Endodermal cell (in vitro differentiated cells): ENCODE data around the gene KMT5B. TPM values are rescaled to one million over a fixed set of nuclear protein-coding genes. Genes with fewer than 3 reads are reported as not detected.

ENCODE experiments used
- DNase-seq: peaks from one replicate; pipeline ENCODE4 v3.0.0-alpha.2; 2017
- H3K27ac ChIP-seq: 2 replicates; pipeline ENCODE4 v1.5.1; 2013; ENCODE audit warnings: mild to moderate bottlenecking, low read depth, low read length, moderate library complexity
- H3K27me3 ChIP-seq: 2 replicates; pipeline ENCODE4 v1.6.1; 2013; ENCODE audit warnings: mild to moderate bottlenecking, low read length, moderate library complexity; ENCODE audit not compliant: insufficient read depth, control insufficient read depth, poor library complexity, severe bottlenecking
- H3K36me3 ChIP-seq: 2 replicates; pipeline ENCODE4 v1.7.0; 2013; ENCODE audit warnings: mild to moderate bottlenecking, low read length, moderate library complexity; ENCODE audit not compliant: control insufficient read depth, insufficient read depth
- H3K4me1 ChIP-seq: one replicate; pipeline ENCODE4 v1.7.0; 2013; ENCODE audit warnings: low read length; ENCODE audit not compliant: control insufficient read depth, insufficient read depth
- H3K4me3 ChIP-seq: 2 replicates; pipeline ENCODE4 v1.5.1; 2013; ENCODE audit warnings: mild to moderate bottlenecking, low read length, moderate library complexity
- H3K9ac ChIP-seq: 2 replicates; pipeline ENCODE4 v1.6.1; 2013; ENCODE audit warnings: mild to moderate bottlenecking, low read length, moderate library complexity; ENCODE audit not compliant: poor library complexity, severe bottlenecking; ENCODE audit errors: extremely low read depth
- H3K9me3 ChIP-seq: 2 replicates; pipeline ENCODE4 v1.6.1; 2013; ENCODE audit warnings: mild to moderate bottlenecking, low read length, moderate library complexity; ENCODE audit not compliant: control insufficient read depth
- H3K27ac Mint-ChIP-seq: 2 replicates; pipeline ENCODE4 v1.8.0; 2020; ENCODE audit warnings: mixed read lengths
- H3K27me3 Mint-ChIP-seq: 2 replicates; pipeline ENCODE4 v1.8.0; 2021; ENCODE audit warnings: mild to moderate bottlenecking, mixed read lengths; ENCODE audit not compliant: insufficient read depth
- H3K36me3 Mint-ChIP-seq: 2 replicates; pipeline ENCODE4 v1.8.0; 2020; ENCODE audit warnings: low read depth, mixed read lengths
- H3K4me1 Mint-ChIP-seq: 2 replicates; pipeline ENCODE4 v1.8.0; 2020; ENCODE audit warnings: mixed read lengths
- H3K4me3 Mint-ChIP-seq: 2 replicates; pipeline ENCODE4 v1.8.0; 2020; ENCODE audit warnings: mild to moderate bottlenecking, moderate library complexity, mixed read lengths
- H3K9me3 Mint-ChIP-seq: 2 replicates; pipeline ENCODE4 v1.8.0; 2020; ENCODE audit warnings: mild to moderate bottlenecking, mixed read lengths
- CTCF ChIP-seq: fragments of 200-600 bp; sonication (generic); conservative IDR thresholded peaks from 2 replicates; pipeline ENCODE4 v1.5.0; 2021; ENCODE audit warnings: antibody characterized with exemption, mild to moderate bottlenecking
- whole genome bisulfite sequencing, 2 experiments: methylation state at CpG; one replicate each; pipeline versions ENCODE4 v1.1.5 to v1.1.7; 2013; ENCODE audit warnings: missing lambda C conversion rate in 2 of 2, mixed read lengths in 1 of 2; ENCODE audit not compliant: insufficient coverage in 1 of 2, insufficient read length in 1 of 2; 5-methylcytosine and 5-hydroxymethylcytosine counted together
- total RNA-seq, 2 donors: library from RNA; stranded (reverse); fragmentation: NEBNext Ultra II Directional in 1 of 2; extraction: Animal tissue kit (Norgen Biotek cat#: 25700) in 1 of 2; gene quantifications; 2 replicates in 1 of 2; 3 replicates in 1 of 2; pipeline ENCODE4 v1.2.1, GENCODE V29; 2021

KMT5B gene
- total RNA-seq, 2 donors from 2014 or later = 53.3 to 62.3 TPM

GRCh38 chr11:68148879-68149278 lies 64.2 kb downstream of the KMT5B start:
- H3K4me3 Mint-ChIP-seq = no peak overlapping the region
- no peaks in the 10 kb centered on the region for H3K9me3 Mint-ChIP-seq
- no peak for TF ChIP-seq CTCF
- no peaks in the 10 kb centered on the region for H3K27me3 Mint-ChIP-seq
- H3K27ac Mint-ChIP-seq = no peak overlapping the region
- no peak overlapping the region for H3K4me3 ChIP-seq
- DNase-seq = no peak
- no peak overlapping the region for H3K9ac ChIP-seq
- no peaks in the 10 kb centered on the region for H3K27me3 ChIP-seq
- no peaks in the 10 kb centered on the region for H3K9me3 ChIP-seq
- no peaks in the 10 kb centered on the region for H3K36me3 ChIP-seq
- H3K27ac ChIP-seq = no peak overlapping the region
- WGBS, 2 experiments = 87 to 97% methylated on average over 2 to 7 of the region's 7 CpGs
- H3K4me1 ChIP-seq = peaks cover 5% of the 10 kb centered on the region
- H3K36me3 Mint-ChIP-seq = no peaks in the 10 kb centered on the region
- H3K4me1 Mint-ChIP-seq = peaks cover 6% of the 10 kb centered on the region

- H3K36me3 ChIP-seq = no peaks in the 10 kb centered on the region
- H3K4me3 Mint-ChIP-seq = no peak overlapping the region
- H3K27me3 ChIP-seq = no peaks in the 10 kb centered on the region
- DNase-seq = no peak
- H3K36me3 Mint-ChIP-seq = no peaks in the 10 kb centered on the region
- H3K4me1 Mint-ChIP-seq = peaks cover 6% of the 10 kb centered on the region
- no peak overlapping the region for H3K9ac ChIP-seq
- no peak for TF ChIP-seq CTCF
- H3K27me3 Mint-ChIP-seq = no peaks in the 10 kb centered on the region
- peaks cover 5% of the 10 kb centered on the region for H3K4me1 ChIP-seq
- H3K9me3 Mint-ChIP-seq = no peaks in the 10 kb centered on the region
- no peak overlapping the region for H3K27ac ChIP-seq
- H3K27ac Mint-ChIP-seq = no peak overlapping the region
- 92 to 94% methylated on average over 13 to 18 of the region's 18 CpGs for WGBS, 2 experiments
- H3K9me3 ChIP-seq = no peaks in the 10 kb centered on the region
- H3K4me3 ChIP-seq = no peak overlapping the region
Measured at GRCh38 chr11:68148071-68148805, 64.9 kb downstream of the KMT5B start.

- Histone ChIP-seq H3K27me3 (no peaks in the 10 kb centered on the region), H3K9me3 (no peaks in the 10 kb centered on the region), H3K27ac (no peak overlapping the region), H3K4me1 (peaks cover 5% of the 10 kb centered on the region), H3K36me3 (no peaks in the 10 kb centered on the region), H3K4me3 (no peak overlapping the region), H3K9ac (no peak overlapping the region)
- Mint-ChIP-seq H3K36me3 (no peaks in the 10 kb centered on the region), H3K4me1 (peaks cover 6% of the 10 kb centered on the region), H3K27me3 (no peaks in the 10 kb centered on the region), H3K4me3 (no peak overlapping the region), H3K27ac (no peak overlapping the region), H3K9me3 (no peaks in the 10 kb centered on the region)
- DNase-seq = peak; percentile 74
- TF ChIP-seq CTCF = no peak
- WGBS, 2 experiments = 71 to 89% methylated on average over 6 to 13 of the region's 13 CpGs
Measured at GRCh38 chr11:68146704-68147474, 66.2 kb downstream of the KMT5B start.
